Activated CD4-positive, alpha-beta T cell treated with anti-CD3 and anti-CD28 coated beads for 1 hour (primary cell): ENCODE results near the gene SCO1.
"Not testable (repeated sequence)": the region's sequence is repeated elsewhere in the genome, so short reads cannot be mapped to it uniquely, and the experiment has no call there.

Experiments
- DNase-seq: peaks from one replicate; pipeline ENCODE4 v3.0.0-alpha.2; 2020

Gene SCO1

DNA sequence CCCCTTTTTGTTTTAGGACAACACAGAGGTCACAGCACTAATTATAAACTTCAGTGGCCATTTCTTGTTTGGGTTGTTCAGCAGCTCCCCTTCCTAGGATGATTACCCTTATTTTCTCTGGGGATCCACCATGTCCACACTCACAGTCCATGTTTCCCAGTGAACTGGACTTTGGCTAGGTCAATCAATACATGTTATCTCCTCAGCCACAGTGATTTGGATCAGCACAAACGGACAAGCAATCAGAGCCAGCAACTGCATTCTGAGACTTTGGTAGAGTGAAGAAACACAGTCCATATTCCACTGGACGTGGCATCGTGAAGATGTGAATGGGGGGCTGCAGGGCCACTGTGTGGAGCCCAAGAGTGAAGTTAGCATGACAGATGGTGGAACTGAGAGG, 27.9 kb upstream of the SCO1 start:
- DNase-seq = no peak

DNA sequence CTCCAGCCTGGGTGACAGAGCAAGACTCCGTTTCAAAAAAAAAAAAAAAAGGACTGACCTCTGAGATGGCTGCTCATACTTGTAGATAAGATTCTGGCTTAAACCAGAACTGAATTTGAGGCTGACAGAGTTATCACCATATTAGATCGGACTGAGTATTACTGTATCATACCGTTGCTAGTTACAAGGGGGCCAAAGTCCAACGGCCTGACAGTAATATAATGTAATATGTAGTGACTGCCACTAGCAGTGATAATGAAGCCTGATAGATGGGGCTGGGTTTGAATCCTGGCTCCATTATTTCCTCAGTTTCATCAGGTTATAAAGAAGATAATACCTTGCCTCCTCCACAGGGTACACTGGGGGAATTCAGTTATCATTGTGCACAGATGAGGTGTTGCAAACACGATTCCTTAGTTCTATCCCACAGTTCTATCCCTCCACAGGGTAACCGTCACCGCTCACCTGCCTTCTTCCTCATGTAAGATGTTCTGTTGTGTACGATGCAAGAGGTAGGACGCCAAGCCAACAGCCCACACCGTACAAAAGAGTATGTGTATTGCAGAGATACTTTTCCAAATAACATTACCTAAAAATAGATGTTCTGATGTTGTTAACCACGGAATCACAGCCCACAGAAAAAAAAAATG, 27.3 kb upstream of the SCO1 start:
- no peak for DNase-seq

DNA sequence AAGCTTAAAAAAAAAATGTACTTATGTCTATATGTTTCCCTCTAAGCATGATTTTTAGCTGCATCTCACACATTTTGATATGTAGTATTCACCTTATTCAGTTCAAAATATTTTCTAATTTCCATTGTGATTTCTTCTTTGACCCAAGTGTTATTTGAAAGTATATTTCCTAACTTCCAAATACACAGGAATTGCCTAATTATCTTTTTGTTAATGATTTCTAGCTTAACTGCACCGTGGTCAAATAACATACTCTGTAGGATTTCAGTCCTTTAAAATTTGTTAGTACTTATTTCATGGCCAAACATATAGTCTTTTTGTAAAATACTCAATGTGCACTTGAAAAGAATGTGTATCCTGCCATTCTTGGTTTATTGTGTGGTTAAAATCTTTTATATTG, 21.2 kb upstream of the SCO1 start:
- no peak for DNase-seq

GRCh38 chr17:10716218-10716617, 18.9 kb upstream of the SCO1 start:
- no peak for DNase-seq

DNA sequence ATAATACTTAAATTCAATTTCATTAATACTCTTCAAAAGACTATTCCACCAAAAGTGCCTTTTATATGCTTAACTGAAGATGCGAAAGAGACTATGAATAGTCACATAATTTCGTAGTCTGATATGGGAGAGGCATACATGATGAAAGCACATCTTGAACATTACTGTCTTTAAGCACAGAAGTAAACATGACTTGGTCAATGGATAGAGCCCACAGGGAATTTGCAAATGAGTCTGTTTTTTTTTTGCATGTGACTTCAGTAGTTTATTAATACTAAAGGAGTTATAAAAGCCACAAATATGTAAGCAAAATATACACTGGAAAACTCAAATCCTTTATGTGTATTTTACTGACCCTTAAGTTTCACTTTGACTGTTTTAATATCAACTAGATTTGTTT, 16.0 kb upstream of the SCO1 start:
- no peak for DNase-seq

DNA sequence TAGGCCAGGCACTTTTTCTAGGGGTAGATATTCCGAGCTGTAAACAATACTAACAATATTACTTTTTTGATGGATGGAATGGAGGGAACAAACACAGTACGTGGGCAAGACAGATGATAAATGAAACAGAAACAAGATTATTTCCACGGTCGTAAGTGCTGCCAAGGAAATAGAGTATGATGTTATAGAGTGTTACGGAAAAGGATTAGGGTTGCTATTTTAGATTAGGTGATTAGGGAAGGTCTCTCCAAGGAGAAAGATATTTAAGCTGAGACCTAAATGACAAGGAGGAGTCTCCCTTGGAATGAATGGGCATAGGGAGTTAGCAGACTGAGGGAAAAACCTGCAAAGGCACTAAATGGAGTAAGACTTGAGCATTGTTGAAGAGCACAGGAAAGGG, 8.4 kb upstream of the SCO1 start:
- DNase-seq = no peak

DNA sequence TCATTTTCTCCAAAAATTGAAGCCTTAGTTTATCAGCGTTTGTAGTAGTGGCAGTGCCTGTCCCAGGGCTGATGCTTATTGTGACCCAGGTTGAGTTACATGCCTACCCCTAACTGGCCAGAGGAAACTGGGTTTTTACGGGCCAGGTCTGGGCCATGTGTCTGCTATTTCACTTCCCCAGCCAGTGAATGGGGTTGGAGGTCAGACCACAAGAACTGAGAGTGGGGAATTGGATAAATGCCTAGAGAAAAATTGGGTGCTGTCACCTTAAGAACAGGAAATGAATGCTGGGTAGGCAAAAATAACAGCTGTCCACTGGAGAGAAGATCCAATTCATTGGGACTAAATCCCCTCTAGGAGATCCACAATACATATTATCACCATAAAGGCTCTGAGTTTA, 5.2 kb upstream of the SCO1 start:
- DNase-seq = no peak

- no peak for DNase-seq
These were observed 2.5 kb upstream of the SCO1 start for GRCh38 chr17:10699856-10700255.

DNA sequence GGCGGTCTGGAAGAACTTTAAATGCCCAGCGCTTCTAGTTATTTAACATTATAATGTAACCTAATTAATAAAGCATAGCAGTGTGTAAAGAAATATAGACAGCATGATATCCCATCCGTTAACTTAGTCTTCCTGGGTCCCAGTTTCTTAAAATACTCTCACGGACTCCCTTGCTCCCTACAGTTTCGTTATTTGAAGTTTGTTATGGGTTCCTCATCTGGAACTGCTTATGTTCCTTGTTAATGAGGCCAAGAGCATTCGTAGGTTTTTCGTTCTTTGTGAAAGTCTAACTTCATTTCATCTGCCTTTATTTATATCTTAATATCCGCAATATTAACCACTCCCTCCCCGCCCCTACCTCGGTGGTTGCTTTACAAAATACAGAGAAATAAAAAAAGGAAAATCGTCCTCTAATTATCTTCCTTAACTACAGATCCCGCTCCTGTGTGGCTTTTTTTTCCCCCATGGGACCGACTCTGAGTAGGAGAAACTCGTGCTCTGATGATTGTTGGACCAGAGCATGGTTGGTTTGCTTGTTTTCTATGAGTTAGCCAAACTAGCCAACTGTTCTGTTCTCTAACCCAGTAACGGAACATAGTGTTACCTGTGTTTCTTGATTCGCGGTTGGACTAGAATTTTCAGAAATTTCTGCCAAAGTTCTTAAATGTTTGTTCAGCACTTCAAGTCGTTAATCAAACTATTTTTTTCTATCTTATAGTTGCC, 924 bp upstream of the SCO1 start:
- DNase-seq = no peak

DNA sequence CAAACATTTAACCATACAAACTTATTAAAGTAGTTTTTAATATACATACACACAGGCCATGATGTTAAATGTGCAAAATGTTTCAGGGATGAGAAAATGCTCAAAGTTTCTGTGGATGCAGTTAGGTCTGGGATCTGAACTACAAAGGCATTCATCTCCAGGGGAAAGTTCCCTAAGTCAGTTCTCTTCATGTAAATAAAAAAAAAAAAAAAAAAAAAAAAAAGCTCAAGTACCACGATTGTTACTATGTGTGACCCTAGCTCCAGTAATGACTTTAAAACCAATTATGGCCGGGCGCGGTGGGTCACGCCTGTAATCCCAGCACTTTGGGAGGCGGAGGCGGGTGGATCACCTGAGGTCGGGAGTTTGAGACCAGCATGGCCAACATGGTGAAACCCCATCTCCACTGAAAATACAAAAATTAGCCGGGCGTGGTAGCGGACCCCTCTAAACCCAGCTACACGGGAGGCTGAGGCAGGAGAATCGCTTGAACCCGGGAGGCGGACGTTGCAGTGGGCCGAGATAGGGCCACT, 1.4 kb downstream of the SCO1 start:
- not testable (repeated sequence) for DNase-seq

- no peak for DNase-seq
These were observed 9.8 kb downstream of the SCO1 start for GRCh38 chr17:10687499-10687898.

GRCh38 chr17:10683853-10684252, 13.5 kb downstream of the SCO1 start:
- DNase-seq = no peak

DNA sequence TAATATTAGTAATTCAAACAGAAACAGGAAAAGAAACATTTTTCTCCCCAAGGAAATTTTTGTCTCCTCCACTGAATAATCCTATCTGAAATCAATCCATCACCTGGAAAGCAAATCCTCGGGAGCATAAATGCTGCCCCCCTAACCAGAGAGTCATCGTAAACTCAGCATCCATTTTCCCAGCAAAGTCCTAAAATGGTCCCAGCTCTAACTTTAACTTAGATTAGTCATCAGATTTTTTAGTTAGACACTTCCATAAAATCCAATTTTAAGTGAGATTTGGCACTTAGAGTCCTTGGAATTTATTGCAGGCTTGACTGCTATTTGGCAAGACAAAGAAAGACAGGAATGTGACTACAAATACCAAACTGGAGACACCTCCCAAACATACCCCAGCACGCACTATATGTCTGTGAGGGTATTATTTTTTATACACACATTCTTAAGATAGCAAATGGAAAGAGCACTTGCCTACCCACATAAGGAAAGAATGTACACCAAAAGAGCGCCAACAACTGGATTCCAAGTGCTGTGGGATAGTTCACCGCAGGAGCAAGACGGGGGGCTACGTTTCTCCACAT, 15.4 kb downstream of the SCO1 start:
- no peak for DNase-seq

DNA sequence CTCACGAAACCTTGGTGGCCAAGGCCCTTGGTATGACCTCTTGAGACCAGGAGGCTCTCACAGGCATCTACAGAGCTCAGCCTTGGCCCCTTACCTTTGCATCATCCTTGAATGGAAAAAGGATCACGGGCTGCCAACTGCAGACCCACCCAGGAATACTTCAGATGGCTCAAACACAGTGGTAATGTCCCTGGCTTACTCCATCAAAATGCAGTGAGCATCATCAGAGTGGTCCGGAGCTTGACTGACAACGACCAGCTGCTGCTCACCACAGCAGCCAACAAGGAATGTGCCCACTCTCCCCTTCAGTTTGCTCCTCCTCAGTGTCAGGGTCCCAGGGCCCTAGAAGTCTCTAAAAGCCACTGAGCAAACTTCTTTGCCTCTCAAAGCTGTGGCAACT, 22.6 kb downstream of the SCO1 start:
- DNase-seq = no peak

DNA sequence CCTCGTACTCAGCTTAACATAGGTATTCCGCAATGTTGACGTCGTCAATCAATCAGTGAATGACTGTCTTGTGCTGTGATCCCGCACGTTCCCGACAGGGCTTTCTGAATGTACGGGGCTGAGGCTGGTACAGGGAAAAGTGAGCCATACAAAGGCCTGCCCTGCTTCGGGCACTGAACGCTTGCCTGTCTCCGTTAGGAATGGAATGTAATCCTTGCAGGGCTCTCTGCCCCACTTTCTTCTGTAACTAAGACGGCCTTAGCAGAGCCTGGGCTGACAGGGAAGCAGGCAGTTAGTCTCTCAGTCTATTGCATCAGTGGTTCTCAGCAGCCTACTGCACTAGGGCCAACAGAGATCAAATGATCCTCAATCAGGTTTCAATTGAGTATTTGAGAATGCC, 24.0 kb downstream of the SCO1 start:
- no peak for DNase-seq

DNA sequence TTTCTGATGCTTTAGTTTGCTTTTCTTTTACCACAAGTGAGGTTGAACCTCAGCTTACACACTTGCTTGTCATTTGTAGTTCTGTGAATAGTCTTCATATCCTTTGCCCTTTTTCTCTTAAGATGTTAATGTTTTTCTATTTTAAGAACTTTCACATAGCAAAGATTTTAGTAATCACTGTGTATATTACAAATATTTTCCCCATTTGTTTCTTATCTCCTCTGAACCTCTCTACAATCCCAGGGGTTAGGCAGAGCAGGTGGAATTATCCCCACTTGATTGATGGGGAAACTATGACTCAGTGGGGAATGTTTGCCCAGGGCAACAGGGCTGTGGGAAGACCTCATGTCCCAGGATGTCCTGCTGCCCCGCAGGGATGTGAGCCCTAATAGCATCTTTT, 28.6 kb downstream of the SCO1 start:
- no peak for DNase-seq

- DNase-seq = no peak
These were observed 30.4 kb downstream of the SCO1 start for GRCh38 chr17:10666906-10667305.

DNA sequence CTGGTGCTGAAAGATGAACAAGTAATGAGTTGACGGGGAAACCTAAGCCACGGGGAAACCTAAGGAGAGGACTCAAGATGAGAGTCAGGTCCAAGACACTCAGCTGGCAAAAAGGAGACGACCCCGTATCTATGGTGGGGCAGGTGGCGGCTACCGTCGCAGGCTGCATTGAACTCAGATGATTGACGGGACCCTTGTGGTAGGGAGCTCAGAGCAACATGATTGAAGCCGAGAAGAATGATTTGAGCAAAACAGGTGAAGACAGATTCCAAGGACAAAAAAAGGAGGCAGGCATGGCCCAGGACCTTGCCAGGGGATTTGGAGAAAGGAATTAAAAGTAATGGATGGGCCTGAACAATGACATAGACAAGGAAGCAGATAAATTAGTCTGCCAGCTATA, 32.8 kb downstream of the SCO1 start:
- no peak for DNase-seq

GRCh38 chr17:10663231-10663630, 34.1 kb downstream of the SCO1 start:
- no peak for DNase-seq

GRCh38 chr17:10661437-10661836, 35.9 kb downstream of the SCO1 start:
- DNase-seq = no peak

- DNase-seq = no peak
These were observed 39.5 kb downstream of the SCO1 start for GRCh38 chr17:10657879-10658278.

DNA sequence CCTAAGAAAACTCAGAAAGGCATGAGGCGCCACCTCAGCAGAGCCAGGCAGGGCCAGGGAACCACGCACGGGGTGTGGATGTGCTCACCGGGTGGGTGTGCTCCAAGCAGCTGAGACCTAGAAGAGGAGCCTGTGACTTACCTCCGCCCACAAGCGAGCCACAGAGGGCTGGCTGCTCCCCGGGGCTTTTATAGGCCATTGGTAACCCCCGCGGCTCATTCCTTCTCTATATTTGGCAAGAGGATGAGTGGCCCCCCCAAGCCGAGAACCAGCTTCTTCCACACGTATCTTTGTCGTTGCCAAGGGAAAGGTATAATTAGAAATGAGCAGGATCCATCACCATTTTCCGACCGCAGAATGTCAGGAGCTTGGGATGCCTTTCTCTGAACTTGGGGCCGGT, 40.2 kb downstream of the SCO1 start, which contains the start of gene MYH3:
Gene MYH3, minus strand, starts transcription at position 162 of the 400 bp plus-strand sequence. CDS start 2,245 bp downstream, outside the sequence.
- DNase-seq = no peak

DNA sequence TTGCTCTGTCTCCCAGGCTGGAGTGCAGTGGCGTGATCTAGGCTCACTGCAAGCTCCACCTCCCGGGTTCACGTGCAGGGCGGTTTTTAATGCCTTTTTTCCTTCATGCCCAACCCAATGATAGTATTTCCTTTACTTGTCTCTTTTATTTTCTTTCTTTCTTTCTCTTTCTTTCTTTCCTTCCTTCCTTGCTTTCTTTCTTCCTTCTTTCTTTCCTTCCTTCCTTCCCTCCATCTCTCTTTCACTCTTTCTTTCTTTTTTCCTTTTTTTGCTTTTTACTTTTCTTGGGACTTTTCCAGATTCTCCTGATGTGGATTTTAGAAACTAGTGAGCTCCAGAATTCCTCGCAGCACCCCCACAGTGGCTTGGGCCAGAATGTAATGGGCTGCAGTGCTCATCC, 43.3 kb downstream of the SCO1 start:
- no peak for DNase-seq

DNA sequence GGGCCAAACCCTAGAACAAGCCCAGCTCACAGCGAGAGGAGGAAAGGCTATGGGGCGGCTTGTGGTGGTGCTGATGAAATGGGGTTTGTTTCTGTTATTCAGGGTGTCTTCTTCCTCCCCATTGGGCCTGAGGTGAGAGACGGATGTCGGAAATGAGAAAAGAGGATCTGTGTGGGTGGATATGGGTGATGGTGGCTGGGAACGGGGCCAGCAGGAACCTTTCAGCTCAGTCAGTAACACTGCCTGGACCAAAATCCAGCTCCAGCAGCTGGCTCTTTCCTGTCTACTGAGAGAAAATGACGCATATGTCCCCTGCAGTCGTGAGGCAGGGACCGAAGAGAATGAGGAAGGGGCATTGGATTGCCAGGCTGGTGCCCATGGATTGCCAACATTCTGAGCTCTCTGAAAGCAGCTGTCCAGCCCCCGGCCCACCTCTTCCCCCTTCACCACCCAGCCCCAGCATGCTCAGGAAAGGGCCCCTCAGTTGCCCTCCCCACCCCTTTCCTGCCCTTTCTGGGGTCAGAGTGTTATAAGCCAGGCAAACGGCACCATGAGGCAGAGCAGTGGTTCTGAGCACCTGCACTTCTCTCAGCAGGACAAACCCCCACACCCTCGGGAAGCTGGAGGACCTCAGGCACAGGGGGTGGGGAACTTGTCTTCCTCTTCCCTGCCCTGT, 44.2 kb downstream of the SCO1 start:
- DNase-seq = no peak
